GM19043 (cell line): ENCODE results near the gene GALNT7.

Source experiments
- ATAC-seq: cut with Tn5 transposase; IDR thresholded peaks from one replicate; pipeline ENCODE4 v1.9.1; 2021; ENCODE audit warnings: low read depth; ENCODE audit not compliant: unreplicated experiment

The GALNT7 gene

DNA sequence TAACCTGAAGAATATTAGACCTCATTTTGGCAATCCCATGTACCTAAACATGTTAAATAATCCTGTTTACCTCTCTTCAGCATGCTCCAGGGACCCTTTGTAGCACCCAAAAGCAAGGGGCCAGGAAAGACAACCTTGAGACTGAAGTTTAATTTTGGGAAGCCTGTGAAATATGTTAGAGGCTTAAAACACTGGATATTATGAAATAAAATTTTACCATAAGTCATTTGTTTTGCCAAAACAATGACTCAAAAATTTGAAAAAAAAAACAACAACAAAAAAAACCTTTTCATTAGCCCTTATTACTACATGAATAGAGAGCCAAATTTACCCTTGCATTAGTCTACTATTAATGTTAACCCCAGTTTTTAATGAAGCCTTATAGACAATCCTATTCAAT is 115.9 kb downstream of the GALNT7 start:
- no peak for ATAC-seq

DNA sequence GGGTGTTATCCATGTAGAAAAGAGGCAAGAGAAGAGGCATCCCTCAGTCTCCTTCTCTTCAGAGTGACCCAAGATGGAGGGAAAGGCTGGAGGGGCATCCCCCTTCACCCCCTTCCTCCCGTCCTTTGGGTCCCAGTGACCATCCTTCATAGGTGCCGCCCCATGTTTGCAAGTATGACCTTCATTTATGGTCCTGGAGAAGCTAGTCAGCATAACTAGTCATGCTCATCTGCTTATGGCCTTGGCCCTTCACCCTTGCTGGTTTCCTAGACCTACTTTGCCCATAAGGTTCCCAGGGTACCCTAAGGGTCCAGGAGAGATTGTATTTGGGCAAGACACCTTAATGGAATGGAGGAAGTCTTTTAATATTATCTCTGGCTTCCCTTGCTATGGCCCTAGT is 118.9 kb downstream of the GALNT7 start:
- no peak for ATAC-seq

DNA sequence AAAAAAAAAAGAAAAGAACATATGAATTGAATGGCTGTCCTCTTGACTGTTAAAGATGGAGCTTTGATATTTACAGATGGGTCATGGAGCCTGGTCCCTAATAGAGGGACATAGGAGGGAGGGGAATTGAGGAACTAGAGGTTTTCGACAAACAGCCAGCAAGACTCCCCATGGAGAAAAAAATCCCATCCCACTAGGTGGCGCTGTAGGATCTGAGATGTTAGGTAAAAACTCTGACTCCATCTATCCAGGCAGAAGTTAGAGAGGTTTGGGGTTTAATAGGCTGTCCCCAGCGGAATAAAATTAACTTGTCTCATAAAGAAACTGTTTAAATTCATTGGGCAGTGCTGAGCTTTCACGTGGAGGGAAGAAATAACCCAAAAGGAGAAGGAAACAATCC is 119.7 kb downstream of the GALNT7 start:
- ATAC-seq, result no peak

DNA sequence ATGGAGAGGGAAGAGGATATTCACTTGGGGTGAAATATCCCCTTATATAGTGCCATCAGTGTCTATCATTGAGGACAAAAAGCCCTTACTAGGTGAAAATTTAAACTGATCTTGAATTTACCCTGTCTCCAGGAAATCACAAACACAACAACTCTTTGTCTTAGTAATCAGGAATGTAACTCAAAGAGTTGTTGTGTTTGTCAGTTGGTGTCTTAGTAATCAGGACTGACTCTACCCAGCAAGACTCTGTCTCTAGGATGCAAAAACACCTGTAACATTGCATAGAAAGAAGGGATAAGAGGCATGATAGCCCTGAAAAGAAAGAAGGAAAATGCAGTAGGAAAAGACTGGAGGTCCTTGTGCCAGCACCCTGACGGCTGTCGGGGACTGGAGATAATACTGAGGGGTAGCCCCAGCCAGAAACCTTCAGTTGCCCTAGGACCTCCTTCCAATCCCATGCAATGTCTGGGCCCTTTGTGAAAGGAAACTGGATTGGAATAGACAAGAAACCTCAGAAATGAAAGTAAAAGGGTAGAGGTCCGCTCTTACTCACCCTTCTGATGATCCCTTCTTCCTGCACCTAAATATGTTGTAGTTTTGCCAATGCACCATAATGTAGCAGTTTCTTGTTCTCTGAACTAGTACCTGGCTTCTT is 120.2 kb downstream of the GALNT7 start:
- ATAC-seq, result no peak

DNA sequence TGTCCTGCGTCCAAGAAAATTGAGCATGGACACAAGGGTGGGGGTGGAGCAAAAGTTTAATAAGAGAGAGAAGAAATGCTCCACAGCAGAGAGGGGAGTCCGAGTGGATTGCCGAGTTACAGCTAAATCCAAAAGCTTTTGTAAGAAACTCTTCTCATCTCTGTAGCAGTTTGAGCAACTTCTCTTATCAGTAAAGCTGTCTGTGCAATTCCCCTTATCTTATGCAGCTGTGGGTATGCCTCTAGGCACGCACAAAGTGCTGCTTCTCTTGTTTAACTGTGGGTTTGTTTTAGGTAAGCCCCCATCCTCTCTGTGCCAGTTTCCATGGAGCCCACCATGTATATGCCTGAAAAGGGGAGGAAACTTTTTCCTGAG is 120.7 kb downstream of the GALNT7 start:
- no peak for ATAC-seq

DNA sequence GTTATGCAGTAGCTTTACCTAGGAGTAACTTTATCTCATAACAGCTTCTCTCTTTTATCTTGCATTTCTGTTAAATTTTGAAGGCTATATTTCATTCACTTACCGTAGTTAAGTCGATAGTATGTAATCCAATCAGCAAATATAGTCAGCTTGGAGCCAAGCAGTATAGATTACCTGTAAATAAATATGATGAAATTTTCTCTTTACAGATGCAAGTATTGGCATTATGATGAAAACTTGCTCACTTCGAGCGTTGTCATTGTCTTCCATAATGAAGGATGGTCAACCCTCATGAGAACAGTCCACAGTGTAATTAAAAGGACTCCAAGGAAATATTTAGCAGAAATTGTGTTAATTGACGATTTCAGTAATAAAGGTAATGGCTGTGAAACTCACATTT is 123.3 kb downstream of the GALNT7 start:
- no peak for ATAC-seq

DNA sequence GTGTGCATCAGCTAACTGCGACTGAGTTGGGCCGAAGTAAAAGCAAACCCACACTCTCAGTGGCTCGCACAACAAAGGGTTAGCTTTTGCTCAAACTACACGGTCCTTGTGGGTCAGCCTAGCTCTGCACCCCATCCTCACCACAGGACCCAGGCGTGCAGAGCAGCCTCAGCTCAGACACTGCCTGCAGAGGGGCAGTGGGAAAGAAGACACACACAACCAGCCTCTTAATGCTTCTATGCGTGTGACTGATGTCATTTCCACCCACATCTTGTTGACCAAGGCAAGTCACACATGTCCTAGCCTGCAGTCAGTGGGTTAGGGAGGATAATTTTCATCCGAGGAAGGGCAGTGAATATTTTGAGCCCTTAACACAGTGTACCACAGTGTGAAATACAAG is 125.1 kb downstream of the GALNT7 start:
- no peak for ATAC-seq

DNA sequence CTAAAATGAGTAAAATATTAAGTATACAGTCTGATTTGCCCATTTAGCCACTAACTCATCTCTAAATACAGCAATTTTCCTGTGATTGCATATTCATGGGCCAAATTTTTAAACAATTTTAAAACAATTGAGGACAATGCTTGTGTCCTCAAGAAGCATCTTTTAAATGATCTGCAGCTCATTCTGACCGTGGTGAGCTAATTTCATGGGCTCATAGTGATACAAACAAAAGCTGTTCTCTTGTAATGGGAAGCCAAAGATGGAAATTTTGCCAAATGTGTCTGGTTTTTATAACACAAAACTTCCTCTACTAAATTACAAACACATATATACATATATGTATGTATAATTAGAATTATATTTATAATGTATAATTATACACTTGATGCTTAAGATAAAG is 125.8 kb downstream of the GALNT7 start:
- no peak for ATAC-seq

DNA sequence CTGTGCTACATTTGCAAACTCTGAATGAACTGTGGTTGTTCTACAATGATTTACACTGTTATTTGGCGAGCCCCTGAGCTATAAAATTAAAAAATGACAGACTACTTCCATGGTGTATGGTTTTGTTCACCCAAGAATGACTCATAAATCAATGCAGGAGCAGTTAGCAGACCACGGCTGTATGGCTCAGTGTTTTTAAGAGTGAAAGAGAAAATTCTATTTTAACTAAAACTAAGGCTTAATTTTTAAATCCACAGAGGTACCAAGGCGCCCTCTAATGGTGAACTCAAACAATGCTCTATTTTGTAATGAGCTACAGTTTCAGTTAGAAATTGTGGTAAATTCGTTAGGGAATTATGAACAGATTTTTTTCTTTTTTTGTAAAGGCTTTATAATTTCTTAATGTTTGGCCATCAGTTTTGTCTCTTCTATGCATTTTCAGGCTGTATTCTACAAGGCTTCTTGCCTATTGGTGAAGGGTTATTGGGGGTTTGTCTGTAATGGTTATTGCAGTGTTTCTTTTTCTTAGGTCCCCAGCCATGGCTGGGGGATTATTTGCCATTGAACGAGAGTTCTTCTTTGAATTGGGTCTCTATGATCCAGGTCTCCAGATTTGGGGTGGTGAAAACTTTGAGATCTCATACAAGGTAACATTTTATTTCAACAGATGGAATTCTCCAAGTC is 133.0 kb downstream of the GALNT7 start:
- ATAC-seq, result peak; percentile 59

DNA sequence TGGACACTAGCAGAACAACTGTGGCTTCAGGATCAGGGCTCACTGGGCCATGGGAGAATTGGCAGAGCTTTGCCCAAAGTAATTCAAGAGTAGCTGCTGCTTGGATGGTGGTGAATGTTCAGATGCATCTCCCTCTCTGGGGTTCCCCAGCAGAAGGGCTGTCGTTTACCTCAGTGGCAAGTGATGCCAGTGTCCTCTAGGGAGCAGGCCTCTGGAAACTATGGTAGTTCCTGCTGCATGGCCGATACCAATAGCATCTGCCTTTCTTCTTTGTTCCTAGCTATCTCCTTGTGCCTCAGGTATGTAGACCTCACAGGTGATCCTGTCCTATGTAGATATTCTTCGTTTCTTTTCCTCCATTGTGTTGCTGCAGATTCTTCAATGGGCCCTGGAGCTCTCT is 139.2 kb downstream of the GALNT7 start:
- no peak for ATAC-seq

DNA sequence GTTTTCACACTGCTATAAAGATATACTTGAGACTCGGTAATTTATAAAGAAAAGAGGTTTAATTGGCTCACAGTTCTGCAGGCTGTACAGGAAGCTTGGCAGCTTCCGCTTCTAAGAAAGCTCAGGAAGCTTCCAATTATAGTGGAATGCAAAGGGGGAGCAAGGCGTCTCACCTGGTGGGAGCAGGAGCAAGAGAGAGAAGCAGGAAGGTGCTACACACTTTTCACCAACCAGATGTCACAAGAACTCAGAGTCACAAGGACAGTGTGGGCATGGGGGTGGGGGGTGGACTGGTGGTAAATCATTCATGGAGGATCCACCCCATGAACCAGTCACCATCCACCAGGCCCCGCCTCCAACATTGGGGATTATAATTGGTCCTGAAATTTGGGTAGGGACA is 142.8 kb downstream of the GALNT7 start:
- no peak for ATAC-seq

DNA sequence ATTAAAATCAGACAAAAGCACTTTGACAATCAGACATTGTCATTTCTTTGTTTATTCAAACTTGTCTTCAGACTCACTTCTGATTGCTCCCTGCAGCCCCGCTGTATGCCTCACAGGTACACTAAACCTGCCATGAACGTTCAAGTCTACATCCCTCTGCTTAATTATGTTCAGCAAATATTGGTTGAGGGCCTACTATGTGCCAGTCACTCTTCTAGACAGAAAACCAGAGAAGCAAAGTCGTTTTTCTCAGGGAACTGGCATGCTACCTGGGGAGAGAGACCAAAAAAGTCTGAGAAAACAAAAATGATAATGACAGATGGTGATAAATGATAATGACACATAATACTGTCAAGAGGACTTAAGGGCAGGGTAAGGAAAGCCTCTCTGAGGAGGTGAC is 146.1 kb downstream of the GALNT7 start:
- no peak for ATAC-seq

DNA sequence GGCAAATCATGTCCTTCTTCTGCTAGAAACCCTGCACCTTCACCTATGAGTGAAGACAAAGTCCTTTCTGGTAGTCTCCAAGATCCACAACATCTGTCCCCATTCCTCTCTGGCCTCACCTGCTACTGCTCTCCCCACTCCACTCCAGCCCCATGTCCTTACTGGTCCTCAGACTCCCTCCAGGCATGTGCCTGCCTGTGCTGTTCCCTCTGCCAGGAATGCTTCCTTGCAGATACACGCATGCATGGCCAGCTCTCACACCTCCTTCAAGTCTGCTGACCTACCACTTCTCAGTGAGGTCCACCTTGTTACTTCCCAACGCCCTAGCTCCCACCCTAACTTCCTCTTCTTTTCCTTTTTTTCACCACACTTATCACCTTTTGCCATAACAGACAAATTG is 147.4 kb downstream of the GALNT7 start:
- no peak for ATAC-seq

DNA sequence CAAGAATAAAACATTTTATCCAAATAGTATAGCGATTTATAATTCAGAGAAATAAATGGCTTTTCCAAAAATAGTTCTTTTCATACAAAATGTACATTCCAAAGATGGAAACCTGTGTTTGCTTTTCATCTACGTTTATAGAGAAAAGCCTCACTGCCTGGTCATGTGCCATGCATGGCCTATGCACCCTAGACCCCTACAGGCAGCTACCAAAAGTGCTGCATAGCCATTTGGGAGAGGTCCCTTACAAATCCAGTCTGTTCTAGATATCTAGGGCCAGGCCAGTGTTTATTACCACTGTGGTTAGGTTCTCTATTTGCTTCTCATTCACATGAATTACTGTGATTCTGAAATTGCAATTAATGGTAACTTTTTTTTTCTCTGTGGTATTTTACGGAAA is 148.4 kb downstream of the GALNT7 start:
- ATAC-seq, result peak; percentile 42

DNA sequence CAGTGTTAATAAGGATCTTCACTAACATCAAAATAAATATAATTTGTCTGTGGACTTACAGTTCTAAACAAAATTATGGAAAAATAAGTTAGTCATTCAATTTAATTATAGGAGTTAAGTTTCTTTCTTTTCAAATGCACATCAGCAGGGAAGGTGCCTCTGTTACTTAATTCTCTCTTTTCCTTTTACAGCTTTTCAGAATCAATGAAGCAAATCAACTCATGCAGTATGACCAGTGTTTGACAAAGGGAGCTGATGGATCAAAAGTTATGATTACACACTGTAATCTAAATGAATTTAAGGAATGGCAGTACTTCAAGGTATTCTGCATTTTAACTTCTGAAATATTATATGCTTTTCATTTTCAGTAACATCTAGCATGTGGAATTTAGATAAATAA is 149.6 kb downstream of the GALNT7 start:
- no peak for ATAC-seq

DNA sequence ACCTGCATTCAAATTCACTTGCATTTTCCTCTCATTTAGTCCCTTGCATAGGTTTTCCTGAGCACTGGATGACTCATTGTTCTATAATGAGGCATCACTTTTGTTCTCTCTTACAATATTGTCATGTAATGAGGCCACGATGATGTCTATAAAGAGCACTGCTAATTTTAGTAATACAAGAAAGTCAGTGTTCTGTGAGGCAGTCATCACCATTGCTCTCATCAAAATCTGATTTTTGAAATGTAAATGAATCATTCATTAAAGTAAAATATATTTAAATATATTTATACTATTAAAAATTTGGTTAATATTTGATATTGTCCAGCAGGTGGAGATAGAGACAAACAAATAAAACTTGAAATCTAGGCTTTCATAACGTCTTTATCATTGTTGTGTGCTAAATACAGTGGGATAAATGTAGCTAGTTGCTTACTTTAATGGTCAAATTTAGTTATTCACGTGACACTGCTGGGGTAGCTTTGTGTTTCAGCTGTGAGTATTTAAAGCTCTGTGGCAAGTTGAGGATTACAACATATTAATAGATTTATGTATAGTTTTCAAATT is 150.1 kb downstream of the GALNT7 start:
- no peak for ATAC-seq

DNA sequence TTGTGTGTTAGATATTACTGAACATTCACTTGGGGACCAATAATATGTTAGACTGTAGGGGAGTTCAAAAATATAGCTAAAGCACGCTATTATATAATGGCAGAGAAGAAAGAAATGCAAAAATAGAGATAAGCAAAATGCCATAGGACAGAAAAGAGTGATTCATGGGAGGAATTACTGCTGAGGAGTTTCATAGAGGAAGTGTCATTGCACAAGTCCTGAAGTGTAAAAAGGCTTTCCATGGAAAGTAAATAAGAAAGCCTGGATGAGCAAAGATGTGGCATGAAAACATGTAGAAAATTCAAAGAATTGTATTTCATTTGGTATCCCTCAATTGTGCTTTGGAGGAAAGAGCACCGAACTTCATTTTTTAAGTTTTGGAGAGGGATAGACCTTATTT is 151.1 kb downstream of the GALNT7 start:
- ATAC-seq, result no peak

DNA sequence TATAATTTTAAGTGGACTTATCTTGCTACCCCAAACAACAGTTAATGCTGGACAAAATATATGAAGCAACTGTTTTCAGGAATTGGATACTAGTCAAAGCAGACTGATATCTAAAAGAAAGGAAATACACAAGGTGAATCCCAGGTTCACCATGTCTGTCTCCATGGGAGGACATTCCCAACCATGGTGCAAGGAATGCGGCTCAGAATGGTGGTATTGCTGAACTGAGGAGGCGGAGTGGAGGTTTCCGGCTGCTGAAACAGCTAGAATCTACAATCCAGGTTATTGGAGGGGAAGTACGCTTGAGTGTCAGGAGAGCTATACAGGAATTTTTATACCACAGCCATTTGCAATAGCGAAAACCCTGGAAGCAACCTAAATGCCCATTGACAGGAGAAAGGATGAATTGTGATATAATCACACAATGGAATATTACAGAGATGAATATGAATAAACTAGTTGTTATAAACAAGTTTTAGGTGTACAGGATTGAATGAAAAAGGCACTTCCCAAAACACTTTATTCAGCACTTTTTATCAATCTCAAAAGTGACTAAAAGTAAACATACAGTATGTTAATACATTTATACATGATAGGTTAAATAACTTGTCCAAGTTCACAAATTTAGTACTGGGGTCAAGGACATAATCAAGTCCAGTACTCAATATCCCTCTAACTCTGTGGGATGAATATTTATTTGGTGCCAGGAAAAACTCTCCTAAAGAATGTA is 156.6 kb downstream of the GALNT7 start:
- ATAC-seq, result no peak

DNA sequence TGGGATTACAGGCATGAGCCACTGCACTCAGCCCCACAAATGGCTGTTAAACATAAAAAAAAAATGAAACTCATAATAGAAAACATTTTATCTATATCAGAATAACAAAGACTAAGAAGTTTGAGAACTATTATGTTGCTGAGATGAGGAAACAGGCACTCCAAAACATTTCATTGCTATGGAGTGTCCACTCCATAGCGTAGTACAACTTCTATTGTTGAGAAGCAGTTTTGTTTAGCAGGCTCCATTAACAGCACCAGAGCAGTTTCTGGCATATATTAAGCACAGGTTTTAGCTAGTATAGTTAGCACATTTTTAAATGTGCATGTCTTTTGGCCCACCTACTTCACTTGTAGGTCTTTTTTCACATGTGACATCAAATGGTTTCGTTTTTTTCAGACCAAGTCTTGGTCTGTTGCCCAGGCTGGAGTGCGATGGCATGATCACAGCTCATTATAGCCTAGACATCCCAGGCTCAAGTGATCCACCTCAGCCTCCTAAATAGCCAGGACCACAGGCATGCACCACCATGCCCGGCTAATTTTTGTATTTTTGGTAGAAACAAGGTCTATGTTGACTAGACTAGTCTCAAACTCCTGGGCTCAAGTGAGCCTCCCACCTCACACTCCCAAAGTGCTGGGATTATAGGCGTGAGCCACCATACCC is 159.8 kb downstream of the GALNT7 start:
- no peak for ATAC-seq

DNA sequence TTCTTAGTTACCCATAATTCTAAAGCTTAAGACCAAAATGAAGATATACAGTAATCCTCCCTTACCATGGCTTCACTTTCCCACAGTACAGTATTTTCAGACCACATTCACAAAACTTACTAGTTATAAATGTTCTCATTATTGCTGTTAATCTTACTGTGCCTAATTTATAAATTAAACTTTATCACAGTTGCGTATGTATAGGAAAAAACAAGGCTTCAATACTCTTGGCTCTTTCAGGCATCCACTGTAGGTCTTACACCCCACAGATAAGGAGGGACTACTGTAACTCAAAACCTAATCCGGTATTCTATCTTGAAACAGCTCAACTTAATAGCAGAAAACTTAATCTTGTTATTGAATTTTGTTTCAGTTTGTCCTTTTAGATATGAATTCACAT is 162.0 kb downstream of the GALNT7 start:
- no peak for ATAC-seq

DNA sequence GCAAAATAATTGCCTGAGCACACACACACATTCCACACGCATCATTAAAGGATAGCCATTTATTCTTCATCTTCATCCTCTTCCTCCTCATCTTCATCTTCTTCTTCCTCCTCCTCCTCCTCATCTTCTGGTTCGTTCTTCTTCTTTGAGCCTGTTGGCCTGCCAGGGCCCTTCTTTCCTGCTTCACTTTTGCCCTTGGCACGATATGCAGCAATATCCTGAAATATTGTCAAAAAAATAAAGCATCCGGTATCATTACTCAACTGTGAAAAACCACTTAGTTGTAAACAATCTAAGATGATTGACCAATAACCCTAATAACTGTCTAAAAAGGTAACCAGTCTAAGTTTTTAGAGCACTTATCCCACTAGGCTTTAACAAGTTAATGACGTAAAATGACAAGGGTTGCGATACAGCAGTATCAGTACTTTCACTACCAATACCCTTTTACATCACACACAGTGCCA is 163.4 kb downstream of the GALNT7 start:
- ATAC-seq, result no peak
